ENCODE data around the gene CBX4.
A peak's percentile ranks its signal among the peaks of the same experiment; 100 is the strongest.

DNA sequence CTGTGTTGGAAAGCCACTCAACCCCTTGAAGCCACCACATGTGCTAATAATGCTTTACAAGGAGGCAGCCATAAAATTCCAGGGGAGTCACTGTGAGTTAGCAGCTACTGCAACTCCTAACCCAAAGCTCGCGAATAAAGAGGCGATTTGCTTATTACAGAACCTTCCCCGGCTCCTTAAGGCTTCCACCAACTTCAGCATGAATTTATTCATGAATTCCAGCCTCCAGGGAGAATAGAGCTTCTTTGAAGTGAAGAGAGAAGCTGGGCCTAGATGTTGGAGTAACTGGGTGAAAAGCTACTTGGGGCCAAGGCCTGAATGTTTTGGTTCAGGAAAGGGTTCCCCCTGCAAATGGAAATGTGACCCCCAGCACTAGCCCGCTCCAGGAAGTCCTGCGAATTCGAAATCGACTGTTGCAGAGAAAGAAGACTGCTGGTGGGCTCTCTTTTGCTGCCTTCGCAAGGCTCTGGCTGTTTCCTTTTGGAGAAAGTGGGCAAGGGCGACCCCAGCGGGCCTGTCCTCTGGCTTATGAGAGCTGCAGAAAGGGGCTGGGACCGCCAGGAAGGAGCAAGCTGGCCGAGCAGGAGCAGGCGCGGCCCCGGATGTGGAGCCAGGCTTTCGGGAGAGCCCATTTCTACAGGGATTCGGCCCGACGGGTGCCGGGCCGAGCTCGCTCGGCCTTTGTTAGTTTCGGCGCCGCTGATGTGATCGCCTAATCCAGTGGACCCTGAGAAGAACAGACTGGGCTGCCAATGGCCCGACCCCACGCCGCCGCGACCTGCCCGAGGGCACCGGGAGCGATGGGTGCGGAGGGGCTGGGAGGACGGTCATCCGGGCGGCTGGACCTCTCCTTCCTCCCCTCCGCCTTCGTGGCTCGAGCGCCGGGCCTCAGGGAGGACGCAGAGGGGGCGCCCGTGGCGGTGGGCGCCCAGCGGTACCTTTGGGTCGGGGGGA, 50.0 kb downstream of the CBX4 start:
- TF ChIP-seq EZH2 (IDR thresholded peaks at IDR 0.05; ENCODE audit: insufficient read depth, poor library complexity, severe bottlenecking) = peak; percentile 66
- TF ChIP-seq EZH2phosphoT487 (IDR thresholded peaks at IDR 0.05; ENCODE audit: insufficient read depth, low read depth) = no peak

All from GM23248 (cell line).